GM23338 (cell line): ENCODE data around the gene HTR2A. TPM values are rescaled to one million over a fixed set of nuclear protein-coding genes. Genes with fewer than 3 reads are reported as not detected.

Experiments
- ATAC-seq: fragments of 200-7000 bp; cut with Tn5 transposase; 3 replicates; pipeline ENCODE4 v1.9.1; 2020
- DNase-seq: peaks from one replicate; pipeline ENCODE4 v3.0.0-alpha.2; 2015; ENCODE audit warnings: low spot score
- H2AFZ ChIP-seq: fragments of 200-600 bp; sonication (generic); 2 replicates; pipeline ENCODE4 v1.8.0; 2016; ENCODE audit warnings: antibody characterized with exemption, mild to moderate bottlenecking, moderate library complexity
- H3F3A ChIP-seq: fragments of 200-600 bp; sonication (generic); replicated peaks from 2 replicates; pipeline ENCODE4 v1.8.0; 2017; ENCODE audit warnings: antibody characterized with exemption, mixed run types, low read depth
- H3K27ac ChIP-seq: fragments of 200-600 bp; sonication (generic); 2 replicates; pipeline ENCODE4 v1.6.1; 2016; ENCODE audit warnings: low read depth
- H3K27me3 ChIP-seq: fragments of 200-600 bp; sonication (generic); 2 replicates; pipeline ENCODE4 v1.8.0; 2016; ENCODE audit warnings: mild to moderate bottlenecking, mixed run types, moderate library complexity; ENCODE audit not compliant: insufficient read depth
- H3K36me3 ChIP-seq: fragments of 200-600 bp; sonication (generic); 2 replicates; pipeline ENCODE4 v1.8.0; 2016; ENCODE audit warnings: mild to moderate bottlenecking; ENCODE audit not compliant: insufficient read depth
- H3K4me1 ChIP-seq: fragments of 200-600 bp; sonication (generic); 2 replicates; pipeline ENCODE4 v1.8.0; 2016; ENCODE audit warnings: mild to moderate bottlenecking, moderate library complexity; ENCODE audit not compliant: insufficient read depth
- H3K4me2 ChIP-seq: fragments of 200-600 bp; sonication (generic); 2 replicates; pipeline ENCODE4 v1.7.1; 2017; ENCODE audit warnings: mixed run types
- H3K4me3 ChIP-seq: fragments of 200-600 bp; sonication (generic); 2 replicates; pipeline ENCODE4 v1.6.1; 2016; ENCODE audit warnings: mixed run types
- H3K79me2 ChIP-seq: fragments of 200-600 bp; sonication (generic); replicated peaks from 2 replicates; pipeline ENCODE4 v1.8.0; 2017; ENCODE audit warnings: mild to moderate bottlenecking; ENCODE audit not compliant: insufficient read depth
- H3K9me2 ChIP-seq: fragments of 200-600 bp; sonication (generic); 2 replicates; pipeline ENCODE4 v1.8.0; 2017; ENCODE audit not compliant: insufficient read depth
- H4K20me1 ChIP-seq: fragments of 200-600 bp; sonication (generic); replicated peaks from 2 replicates; pipeline ENCODE4 v1.8.0; 2017; ENCODE audit warnings: mild to moderate bottlenecking; ENCODE audit not compliant: insufficient read depth
- H3K27ac Mint-ChIP-seq: 2 replicates; pipeline ENCODE4 v1.8.0; 2020; ENCODE audit warnings: inconsistent platforms, mild to moderate bottlenecking, moderate library complexity, mixed read lengths
- H3K27me3 Mint-ChIP-seq: 3 replicates; pipeline ENCODE4 v1.8.0; 2022; ENCODE audit warnings: low read depth, mild to moderate bottlenecking, moderate library complexity, mixed read lengths, inconsistent platforms; ENCODE audit not compliant: insufficient read depth, poor library complexity
- H3K36me3 Mint-ChIP-seq: 3 replicates; pipeline ENCODE4 v1.8.0; 2021; ENCODE audit warnings: low read depth, mild to moderate bottlenecking, inconsistent platforms, moderate library complexity, mixed read lengths
- H3K4me1 Mint-ChIP-seq: 3 replicates; pipeline ENCODE4 v1.8.0; 2020; ENCODE audit warnings: mild to moderate bottlenecking, inconsistent platforms, mixed read lengths
- H3K4me3 Mint-ChIP-seq: 3 replicates; pipeline ENCODE4 v1.8.0; 2021; ENCODE audit warnings: moderate library complexity, mild to moderate bottlenecking, inconsistent platforms, mixed read lengths
- H3K9me3 Mint-ChIP-seq: 3 replicates; pipeline ENCODE4 v1.8.0; 2020; ENCODE audit warnings: moderate library complexity, mild to moderate bottlenecking, inconsistent platforms, mixed read lengths
- CREB1 ChIP-seq: fragments of 250-450 bp; sonication (Bioruptor Pico); IDR thresholded peaks from 2 replicates; pipeline ENCODE4 v1.5.0; 2020; ENCODE audit warnings: low read depth, mild to moderate bottlenecking, moderate library complexity
- CTCF ChIP-seq, 2 experiments: fragments of 200-600 bp in 1 of 2; sonication (generic) in 1 of 2; conservative IDR thresholded peaks; 2 replicates each; pipeline versions ENCODE4 v1.5.1 to v1.6.1; 2016 to 2017; ENCODE audit warnings: antibody characterized with exemption in 2 of 2, low read depth in 2 of 2, mild to moderate bottlenecking in 2 of 2, moderate library complexity in 1 of 2
- ETS1 ChIP-seq: IDR thresholded peaks from 2 replicates; pipeline ENCODE4 v1.6.1; 2016; ENCODE audit warnings: antibody characterized with exemption
- EZH2phosphoT487 ChIP-seq: fragments of 200-600 bp; sonication (generic); IDR thresholded peaks from one replicate; pipeline ENCODE4 v1.8.1; 2018; ENCODE audit warnings: antibody characterized with exemption; ENCODE audit not compliant: unreplicated experiment
- JUNB ChIP-seq: IDR thresholded peaks from one replicate; pipeline ENCODE4 v1.6.1; 2016; ENCODE audit warnings: antibody characterized with exemption; ENCODE audit not compliant: unreplicated experiment
- NANOG ChIP-seq: IDR thresholded peaks from 2 replicates; pipeline ENCODE4 v1.6.1; 2016; ENCODE audit warnings: antibody characterized with exemption, borderline replicate concordance
- POLR2AphosphoS5 ChIP-seq: IDR thresholded peaks from 2 replicates; pipeline ENCODE4 v1.6.1; 2016; ENCODE audit warnings: antibody characterized with exemption, low read depth
- STAT1 ChIP-seq: IDR thresholded peaks from one replicate; pipeline ENCODE4 v1.6.1; 2016; ENCODE audit warnings: antibody characterized with exemption; ENCODE audit not compliant: unreplicated experiment
- ZNF114 ChIP-seq: fragments of 250-450 bp; sonication (Bioruptor Pico); IDR thresholded peaks from 2 replicates; pipeline ENCODE4 v1.5.0; 2020; ENCODE audit warnings: mild to moderate bottlenecking, moderate library complexity
- ZNF331 ChIP-seq: fragments of 250-450 bp; sonication (Bioruptor Pico); IDR thresholded peaks from 2 replicates; pipeline ENCODE4 v1.5.0; 2020; ENCODE audit warnings: low read depth, mild to moderate bottlenecking, moderate library complexity
- ZNF462 ChIP-seq: fragments of 250-450 bp; sonication (Bioruptor Pico); IDR thresholded peaks from 2 replicates; pipeline ENCODE4 v1.5.0; 2020; ENCODE audit warnings: mild to moderate bottlenecking, moderate library complexity
- polyA plus RNA-seq: library from polyadenylated mRNA; unstranded; fragments of >200 nt; fragmentation: Nextera tagmentation; extraction: Ambion mirVana; gene quantifications from 2 replicates; pipeline ENCODE4 v1.2.1, GENCODE V29; 2016
- total RNA-seq: library from RNA; depleted of rRNA; stranded (reverse); fragments of >200 nt; shearing (Covaris generic); gene quantifications from 2 replicates; pipeline ENCODE4 v1.2.3, GENCODE V29; 2014
- TF ChIP-seq, protein P1 (sequence below): IDR thresholded peaks from one replicate; pipeline ENCODE4 v1.6.1; 2018; ENCODE audit warnings: antibody characterized with exemption; ENCODE audit not compliant: unreplicated experiment

Gene HTR2A
- total and polyA plus RNA-seq, 2 experiments from 2014 or later = not detected

- TF ChIP-seq ZNF462 (no peak), JUNB (no peak), ZNF331 (no peak), CREB1 (CRISPR knock-in tag) (no peak), ETS1 (no peak)
Measured at GRCh38 chr13:46871557-46871956, 25.3 kb downstream of the HTR2A start (continued).

DNA sequence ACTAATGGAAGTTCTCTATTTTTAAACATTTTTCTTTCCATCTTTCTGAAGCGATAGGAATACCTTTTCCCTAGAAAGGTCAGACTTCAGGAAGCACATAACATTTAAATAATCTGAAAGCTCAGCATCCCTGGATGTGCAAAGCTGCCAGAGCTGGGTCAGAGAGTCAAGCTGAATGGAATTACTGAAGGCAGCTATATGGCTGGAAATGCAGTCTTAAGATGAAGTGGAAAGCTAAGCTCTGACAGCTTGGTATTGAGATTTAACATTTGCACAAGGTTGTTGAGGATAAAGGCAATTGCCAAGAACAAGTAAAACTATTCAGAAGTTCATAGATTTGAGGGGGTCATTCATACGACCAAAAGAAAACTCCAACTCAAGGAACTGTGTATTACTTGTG lies 28.8 kb downstream of the HTR2A start:
- no peak overlapping the region for H3K27ac ChIP-seq
- H3K9me2 ChIP-seq = no peaks in the 10 kb centered on the region
- H3K27me3 ChIP-seq = no peaks in the 10 kb centered on the region
- no peaks in the 10 kb centered on the region for H3K36me3 ChIP-seq
- H3K4me1 Mint-ChIP-seq = no peaks in the 10 kb centered on the region
- H2AFZ ChIP-seq = no peak overlapping the region
- no peaks in the 10 kb centered on the region for H3K36me3 Mint-ChIP-seq
- H4K20me1 ChIP-seq = no peaks in the 10 kb centered on the region
- H3K4me3 Mint-ChIP-seq = no peak overlapping the region
- H3F3A ChIP-seq = no peaks in the 10 kb centered on the region
- no peak overlapping the region for H3K4me2 ChIP-seq
- no peak for ATAC-seq
- no peak for DNase-seq
- no peak overlapping the region for H3K27ac Mint-ChIP-seq
- H3K4me1 ChIP-seq = no peaks in the 10 kb centered on the region
- no peaks in the 10 kb centered on the region for H3K79me2 ChIP-seq
- no peaks in the 10 kb centered on the region for H3K27me3 Mint-ChIP-seq
- no peak overlapping the region for H3K4me3 ChIP-seq
- no peaks in the 10 kb centered on the region for H3K9me3 Mint-ChIP-seq
- TF ChIP-seq, protein P1, sequence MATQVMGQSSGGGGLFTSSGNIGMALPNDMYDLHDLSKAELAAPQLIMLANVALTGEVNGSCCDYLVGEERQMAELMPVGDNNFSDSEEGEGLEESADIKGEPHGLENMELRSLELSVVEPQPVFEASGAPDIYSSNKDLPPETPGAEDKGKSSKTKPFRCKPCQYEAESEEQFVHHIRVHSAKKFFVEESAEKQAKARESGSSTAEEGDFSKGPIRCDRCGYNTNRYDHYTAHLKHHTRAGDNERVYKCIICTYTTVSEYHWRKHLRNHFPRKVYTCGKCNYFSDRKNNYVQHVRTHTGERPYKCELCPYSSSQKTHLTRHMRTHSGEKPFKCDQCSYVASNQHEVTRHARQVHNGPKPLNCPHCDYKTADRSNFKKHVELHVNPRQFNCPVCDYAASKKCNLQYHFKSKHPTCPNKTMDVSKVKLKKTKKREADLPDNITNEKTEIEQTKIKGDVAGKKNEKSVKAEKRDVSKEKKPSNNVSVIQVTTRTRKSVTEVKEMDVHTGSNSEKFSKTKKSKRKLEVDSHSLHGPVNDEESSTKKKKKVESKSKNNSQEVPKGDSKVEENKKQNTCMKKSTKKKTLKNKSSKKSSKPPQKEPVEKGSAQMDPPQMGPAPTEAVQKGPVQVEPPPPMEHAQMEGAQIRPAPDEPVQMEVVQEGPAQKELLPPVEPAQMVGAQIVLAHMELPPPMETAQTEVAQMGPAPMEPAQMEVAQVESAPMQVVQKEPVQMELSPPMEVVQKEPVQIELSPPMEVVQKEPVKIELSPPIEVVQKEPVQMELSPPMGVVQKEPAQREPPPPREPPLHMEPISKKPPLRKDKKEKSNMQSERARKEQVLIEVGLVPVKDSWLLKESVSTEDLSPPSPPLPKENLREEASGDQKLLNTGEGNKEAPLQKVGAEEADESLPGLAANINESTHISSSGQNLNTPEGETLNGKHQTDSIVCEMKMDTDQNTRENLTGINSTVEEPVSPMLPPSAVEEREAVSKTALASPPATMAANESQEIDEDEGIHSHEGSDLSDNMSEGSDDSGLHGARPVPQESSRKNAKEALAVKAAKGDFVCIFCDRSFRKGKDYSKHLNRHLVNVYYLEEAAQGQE = no peak
- no peak for TF ChIP-seq STAT1
- TF ChIP-seq CTCF (conservative IDR thresholded peaks at IDR 0.05; ENCODE audit: low read depth in 2 of 2) = no peak
- TF ChIP-seq NANOG = no peak
- TF ChIP-seq JUNB = no peak
- TF ChIP-seq POLR2AphosphoS5 = no peak
- TF ChIP-seq ETS1 = no peak
- no peak for TF ChIP-seq CREB1 (CRISPR knock-in tag)
- TF ChIP-seq ZNF114 = no peak
- TF ChIP-seq ZNF331 = no peak
- no peak for TF ChIP-seq EZH2phosphoT487
